Neural cell (in vitro differentiated cells): ENCODE data around the gene RDH14.

Experiments used
- CTCF ChIP-seq: fragments of 450-650 bp; IDR thresholded peaks from 2 replicates; pipeline ENCODE4 v1.5.1; 2014; ENCODE audit warnings: antibody characterized with exemption, mild to moderate bottlenecking, moderate library complexity; ENCODE audit not compliant: poor library complexity, severe bottlenecking
- MXI1 ChIP-seq: fragments of 450-650 bp; conservative IDR thresholded peaks from 2 replicates; pipeline ENCODE4 v1.6.1; 2014; ENCODE audit warnings: antibody characterized with exemption, mild to moderate bottlenecking; ENCODE audit not compliant: poor library complexity, severe bottlenecking
- REST ChIP-seq: IDR thresholded peaks from 2 replicates; pipeline ENCODE4 v1.6.1; 2012; ENCODE audit warnings: borderline replicate concordance

GRCh38 chr2:18544171-18544570 is 16.3 kb downstream of the RDH14 start:
- TF ChIP-seq CTCF, result no peak
- no peak for TF ChIP-seq REST
- TF ChIP-seq MXI1, result no peak
